PC-9 (cell line): Measurements from ENCODE around the gene BRD1.

Experiments used
- CTCF ChIP-seq: fragments of 200-600 bp; sonication (generic); conservative IDR thresholded peaks from 2 replicates; pipeline ENCODE4 v1.6.1; 2017; ENCODE audit warnings: mixed run types, antibody characterized with exemption, mild to moderate bottlenecking, moderate library complexity
- EZH2 ChIP-seq: fragments of 200-600 bp; sonication (generic); IDR thresholded peaks from 2 replicates; pipeline ENCODE4 v1.8.0; 2017; ENCODE audit warnings: antibody characterized with exemption, low read depth

DNA sequence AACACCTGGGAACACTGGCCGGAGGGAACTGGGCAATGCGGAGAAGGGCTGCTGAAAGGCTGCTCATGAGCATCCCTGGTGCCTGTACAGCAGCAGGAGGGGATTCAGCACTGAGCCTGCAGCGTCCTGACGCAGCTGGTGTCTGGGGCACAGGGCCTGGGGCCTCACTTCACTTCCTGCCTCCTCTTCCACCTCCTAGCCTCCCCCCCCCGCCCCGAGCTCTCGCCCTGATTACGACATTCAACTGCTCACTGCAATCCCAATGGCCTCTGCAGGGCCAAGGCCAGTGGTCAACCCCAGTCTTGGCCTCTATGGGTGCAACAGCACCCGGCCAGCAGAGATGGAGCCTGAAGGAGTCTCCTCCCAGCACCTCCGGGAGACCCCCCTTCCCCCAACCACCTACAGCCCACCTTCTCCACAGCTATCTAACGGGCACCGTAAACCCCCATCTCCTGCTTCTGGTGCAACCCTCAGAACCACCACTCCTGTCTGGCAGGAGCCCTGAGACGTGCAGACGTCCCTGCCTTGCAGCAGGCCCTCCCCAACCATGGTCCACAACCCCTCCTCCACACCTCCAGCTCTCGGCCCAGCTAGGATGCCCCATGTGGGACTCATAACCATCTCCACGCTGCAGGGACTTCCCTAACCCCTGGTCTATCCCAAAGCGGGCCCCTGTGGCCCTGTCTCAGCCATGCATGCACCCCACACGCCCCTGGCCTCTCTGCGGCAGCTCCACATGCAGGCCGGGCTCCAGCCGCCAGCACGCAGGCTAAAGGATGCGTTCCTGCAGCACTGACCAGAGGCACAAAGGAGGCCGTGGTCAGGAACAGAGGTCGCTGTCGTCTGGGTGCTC lies 38.2 kb downstream of the BRD1 start:
- TF ChIP-seq CTCF, result no peak
- TF ChIP-seq EZH2, result no peak
